Thymus (tissue), 11 donors: ENCODE data around the gene SERPINB1. TPM values are rescaled to one million over a fixed set of nuclear protein-coding genes. Genes with fewer than 3 reads are reported as not detected.

Experiments
- DNase-seq, 9 donors: peaks; one replicate each; pipeline ENCODE4 v3.0.0-alpha.2; 2013; ENCODE audit warnings: low spot score in 9 of 9, low read depth in 6 of 9, missing footprints in 1 of 9
- H3K27ac ChIP-seq, 2 donors: one replicate each; pipeline ENCODE4 v1.5.1; 2013; ENCODE audit warnings: control low read depth in 1 of 2, low read depth in 1 of 2, low read length in 1 of 2, mild to moderate bottlenecking in 1 of 2, moderate library complexity in 1 of 2
- H3K27me3 ChIP-seq, 2 donors: one replicate each; pipeline ENCODE4 v1.5.1; 2013; ENCODE audit warnings: low read length in 1 of 2; ENCODE audit not compliant: control insufficient read depth in 2 of 2, insufficient read depth in 1 of 2
- H3K36me3 ChIP-seq, 2 donors: one replicate each; pipeline ENCODE4 v1.5.1; 2013; ENCODE audit warnings: low read length in 1 of 2, mild to moderate bottlenecking in 1 of 2, moderate library complexity in 1 of 2; ENCODE audit not compliant: control insufficient read depth in 2 of 2, insufficient read depth in 2 of 2
- H3K4me1 ChIP-seq, 2 donors: one replicate each; pipeline ENCODE4 v1.5.1; 2013; ENCODE audit warnings: low read length in 2 of 2; ENCODE audit not compliant: control insufficient read depth in 2 of 2, insufficient read depth in 2 of 2
- H3K4me3 ChIP-seq, 2 donors: one replicate each; pipeline ENCODE4 v1.5.1; 2013; ENCODE audit warnings: low read length in 2 of 2, control low read depth in 1 of 2, mild to moderate bottlenecking in 1 of 2
- H3K9me3 ChIP-seq, 2 donors: one replicate each; pipeline ENCODE4 v1.5.1; 2013; ENCODE audit warnings: low read length in 1 of 2, mild to moderate bottlenecking in 1 of 2; ENCODE audit not compliant: control insufficient read depth in 2 of 2, insufficient read depth in 1 of 2
- WGBS: extraction: QIAGEN DNeasy Blood & Tissue Kit; methylation state at CpG from one replicate; pipeline ENCODE4 v1.1.7; 2013; 5-methylcytosine and 5-hydroxymethylcytosine counted together
- polyA plus RNA-seq: library from polyadenylated mRNA; stranded (reverse); fragments of 200-250 nt; gene quantifications from one replicate; pipeline ENCODE4 v1.2.3, GENCODE V29; 2013
- total RNA-seq: library from RNA; stranded (reverse); fragments of 120-200 nt; gene quantifications from one replicate; pipeline ENCODE4 v1.2.4, GENCODE V29; 2013
- donor health status: healthy.

The SERPINB1 gene
- total and polyA plus RNA-seq, 2 donors = 29.9 to 120 TPM

GRCh38 chr6:2870046-2870636 is 28.5 kb upstream of the SERPINB1 start:
- no peaks in the 10 kb centered on the region for H3K36me3 ChIP-seq
- H3K4me3 ChIP-seq = no peak overlapping the region
- peaks cover 0 to 4% of the 10 kb centered on the region in 2 donors for H3K9me3 ChIP-seq
- no peak for DNase-seq
- H3K4me1 ChIP-seq = peaks cover 10 to 11% of the 10 kb centered on the region in 2 donors
- no peak overlapping the region for H3K27ac ChIP-seq
- peaks cover 0 to 1% of the 10 kb centered on the region in 2 donors for H3K27me3 ChIP-seq
- 95% methylated on average over 39 of the region's 39 CpGs for WGBS

GRCh38 chr6:2868637-2869036 is 27.0 kb upstream of the SERPINB1 start:
- H3K9me3 ChIP-seq = peaks cover 0 to 4% of the 10 kb centered on the region in 2 donors
- peaks cover 4 to 6% of the 10 kb centered on the region in 2 donors for H3K4me1 ChIP-seq
- H3K4me3 ChIP-seq = no peak overlapping the region
- DNase-seq = no peak
- 95% methylated on average over 6 of the region's 6 CpGs for WGBS
- no peaks in the 10 kb centered on the region for H3K36me3 ChIP-seq
- H3K27me3 ChIP-seq = no peaks in the 10 kb centered on the region
- no peak overlapping the region for H3K27ac ChIP-seq

GRCh38 chr6:2866171-2866846 is 24.6 kb upstream of the SERPINB1 start:
- H3K27ac ChIP-seq = no peak overlapping the region
- peaks cover 0 to 4% of the 10 kb centered on the region in 2 donors for H3K9me3 ChIP-seq
- DNase-seq = no peak
- H3K27me3 ChIP-seq = no peaks in the 10 kb centered on the region
- peaks cover 18 to 24% of the 10 kb centered on the region in 2 donors for H3K4me1 ChIP-seq
- WGBS = 80% methylated on average over 8 of the region's 8 CpGs
- no peak overlapping the region for H3K4me3 ChIP-seq
- no peaks in the 10 kb centered on the region for H3K36me3 ChIP-seq

GRCh38 chr6:2865694-2866151 is 24.1 kb upstream of the SERPINB1 start:
- H3K27ac ChIP-seq = no peak overlapping the region
- H3K4me1 ChIP-seq = peaks cover 22 to 26% of the 10 kb centered on the region in 2 donors
- no peak for DNase-seq
- no peaks in the 10 kb centered on the region for H3K27me3 ChIP-seq
- no peak overlapping the region for H3K4me3 ChIP-seq
- H3K9me3 ChIP-seq = peaks cover 0 to 4% of the 10 kb centered on the region in 2 donors
- WGBS = 97% methylated on average over 4 of the region's 4 CpGs
- no peaks in the 10 kb centered on the region for H3K36me3 ChIP-seq

- WGBS = 89% methylated on average over 7 of the region's 7 CpGs
- no peak overlapping the region for H3K27ac ChIP-seq
These were observed 23.6 kb upstream of the SERPINB1 start for GRCh38 chr6:2865270-2865669.

GRCh38 chr6:2863901-2864300 is 22.2 kb upstream of the SERPINB1 start:
- Histone ChIP-seq H3K27me3 (no peaks in the 10 kb centered on the region), H3K27ac (no peak overlapping the region), H3K9me3 (peaks cover 0 to 4% of the 10 kb centered on the region in 2 donors), H3K36me3 (no peaks in the 10 kb centered on the region), H3K4me1 (peaks cover 27 to 28% of the 10 kb centered on the region in 2 donors), H3K4me3 (no peak overlapping the region)
- 96% methylated on average over 2 of the region's 2 CpGs for WGBS
- DNase-seq = no peak

More at GRCh38 chr6:2865270-2865669, 23.6 kb upstream of the SERPINB1 start:
- DNase-seq = no peak
- H3K4me1 ChIP-seq = peaks cover 22 to 26% of the 10 kb centered on the region in 2 donors
- no peaks in the 10 kb centered on the region for H3K27me3 ChIP-seq
- no peaks in the 10 kb centered on the region for H3K36me3 ChIP-seq
- H3K4me3 ChIP-seq = no peak overlapping the region
- peaks cover 0 to 4% of the 10 kb centered on the region in 2 donors for H3K9me3 ChIP-seq

GRCh38 chr6:2862712-2863181 is 21.1 kb upstream of the SERPINB1 start:
- peaks cover 37 to 40% of the 10 kb centered on the region in 2 donors for H3K4me1 ChIP-seq
- H3K27ac ChIP-seq = peak overlapping the region; percentile 12 to 42
- H3K9me3 ChIP-seq = peaks cover 0 to 4% of the 10 kb centered on the region in 2 donors
- no peaks in the 10 kb centered on the region for H3K36me3 ChIP-seq
- DNase-seq = no peak
- no peak overlapping the region for H3K4me3 ChIP-seq
- H3K27me3 ChIP-seq = no peaks in the 10 kb centered on the region
- WGBS = 11% methylated on average over 3 of the region's 3 CpGs

DNA sequence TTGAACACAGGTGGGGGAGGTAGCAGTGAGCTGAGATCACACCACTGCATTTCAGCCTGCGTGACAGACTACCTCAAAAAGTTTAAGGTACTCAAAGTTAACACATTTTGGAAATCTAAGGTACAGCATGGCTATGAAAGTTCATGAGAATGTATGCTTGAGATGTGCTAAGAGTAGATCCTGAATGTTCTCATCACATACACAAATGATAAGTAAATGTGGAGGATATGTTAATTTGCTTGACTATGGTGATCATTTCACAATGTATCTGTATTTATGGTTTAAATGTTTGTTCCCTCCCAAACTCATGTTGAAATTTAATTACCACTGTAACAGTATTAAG is 20.1 kb upstream of the SERPINB1 start:
- no peak for DNase-seq
- 30% methylated on average over 1 of the region's 1 CpG for WGBS
- Histone ChIP-seq H3K4me1 (peaks cover 46 to 50% of the 10 kb centered on the region in 2 donors), H3K4me3 (no peak overlapping the region), H3K27me3 (no peaks in the 10 kb centered on the region), H3K27ac (peak overlapping the region; percentile 77 to 91), H3K36me3 (no peaks in the 10 kb centered on the region), H3K9me3 (peaks cover 0 to 7% of the 10 kb centered on the region in 2 donors)

- H3K27ac ChIP-seq = peak overlapping the region; percentile 77 to 91
- H3K27me3 ChIP-seq = no peaks in the 10 kb centered on the region
- H3K4me3 ChIP-seq = no peak overlapping the region
- peaks cover 0 to 7% of the 10 kb centered on the region in 2 donors for H3K9me3 ChIP-seq
- H3K36me3 ChIP-seq = no peaks in the 10 kb centered on the region
- DNase-seq = peak in 3 of 9 donors; percentile 58 to 79 (median 66)
- peaks cover 46 to 53% of the 10 kb centered on the region in 2 donors for H3K4me1 ChIP-seq
- WGBS = 41% methylated on average over 12 of the region's 12 CpGs
These were observed 19.6 kb upstream of the SERPINB1 start for GRCh38 chr6:2861060-2861821.
